Stimulated activated CD8-positive, alpha-beta memory T cell treated with anti-CD3 and anti-CD28 coated beads, Interleukin-4, amount 100 ng/mL, for 48 hours (primary cell): ENCODE data around the gene HSPA1B.
"Not testable (repeated sequence)": the region's sequence is repeated elsewhere in the genome, so short reads cannot be mapped to it uniquely, and the experiment has no call there.

Experiments
- DNase-seq: peaks from one replicate; pipeline ENCODE4 v3.0.0-alpha.2; 2020

The HSPA1B gene

DNA sequence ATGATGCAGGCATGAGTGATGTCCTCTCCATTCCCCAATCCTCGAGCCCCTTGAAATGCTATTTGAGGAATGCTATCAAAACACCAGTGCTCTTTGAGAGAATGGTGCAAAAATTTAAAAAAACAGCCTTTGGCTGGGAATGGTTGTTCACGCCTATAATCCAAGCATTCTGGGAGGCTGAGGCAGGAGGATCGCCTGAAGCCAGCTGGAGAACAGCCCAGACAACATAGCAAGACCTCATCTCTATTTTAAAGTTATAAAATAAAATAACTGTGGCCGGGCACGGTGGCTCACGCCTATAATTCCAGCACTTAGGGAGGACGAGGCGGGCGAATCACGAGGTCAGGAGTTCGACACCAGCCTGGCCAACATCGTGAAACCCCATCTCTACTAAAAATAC is 27.8 kb upstream of the HSPA1B start:
- DNase-seq: no peak

DNA sequence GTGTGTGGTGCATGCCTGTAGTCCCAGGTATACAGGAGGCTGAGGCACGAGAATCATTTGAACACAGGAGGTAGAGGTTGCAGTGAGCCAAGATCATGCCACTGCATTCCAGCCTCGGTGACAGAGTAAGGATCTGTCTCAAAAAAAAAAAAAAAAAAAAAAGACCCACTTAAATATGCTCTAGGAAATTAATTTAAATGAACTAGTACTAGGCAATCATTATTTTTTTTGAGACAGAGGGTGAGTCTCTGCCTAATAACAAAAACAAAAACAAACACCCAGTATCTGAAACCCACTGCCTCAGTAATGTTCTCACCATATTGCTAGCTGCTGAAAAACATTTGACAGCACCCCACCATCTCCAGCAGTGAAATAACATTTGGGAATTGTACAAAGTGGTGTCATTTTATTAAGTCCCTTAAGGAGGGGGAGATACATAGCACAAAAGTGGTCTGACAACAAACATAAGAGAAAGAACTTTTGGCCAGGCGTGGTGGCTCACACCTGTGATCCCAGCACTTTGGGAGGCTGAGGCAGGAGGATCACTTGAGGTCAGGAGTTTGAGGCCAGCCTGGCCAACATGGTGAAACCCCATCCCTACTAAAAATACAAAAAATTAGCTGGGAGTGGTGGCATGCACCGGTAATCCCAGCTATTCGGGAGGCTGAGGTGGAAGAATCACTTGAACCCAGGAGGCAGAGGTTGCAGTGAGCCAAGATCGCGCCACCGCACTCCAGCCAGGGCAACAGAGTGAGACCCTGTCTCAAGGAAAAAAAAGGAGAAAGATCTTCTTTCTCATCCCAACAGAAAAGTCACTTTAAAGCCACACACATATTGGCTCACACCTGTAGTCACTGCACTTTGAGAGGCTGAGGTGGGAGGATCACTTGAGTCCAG is 26.3 kb upstream of the HSPA1B start:
- not testable (repeated sequence) for DNase-seq

DNA sequence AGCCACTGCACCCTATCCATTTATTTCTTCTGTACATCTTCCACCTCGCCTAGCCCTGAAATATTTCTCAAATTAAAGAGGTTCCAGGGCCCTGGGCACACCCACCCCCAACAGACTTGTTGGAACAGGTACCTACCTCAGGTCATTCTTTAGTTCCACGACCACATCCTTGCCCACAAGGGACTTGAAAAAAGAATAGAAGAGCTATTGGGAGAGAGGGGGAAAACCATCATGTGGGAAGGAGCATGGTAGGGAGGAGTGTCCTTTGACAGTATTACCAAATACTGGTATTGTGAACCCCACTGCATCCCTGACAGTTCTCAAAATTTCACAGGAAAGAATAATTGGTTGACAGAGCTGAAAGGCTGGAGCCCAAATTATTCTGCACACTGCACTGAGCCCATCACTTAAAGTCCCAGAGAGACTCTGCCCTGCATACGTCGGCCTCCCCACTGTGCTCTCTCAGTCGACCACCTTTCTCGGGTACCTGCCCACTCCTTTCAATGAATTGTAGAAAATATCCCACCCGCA is 21.5 kb upstream of the HSPA1B start:
- peak; percentile 45 for DNase-seq

DNA sequence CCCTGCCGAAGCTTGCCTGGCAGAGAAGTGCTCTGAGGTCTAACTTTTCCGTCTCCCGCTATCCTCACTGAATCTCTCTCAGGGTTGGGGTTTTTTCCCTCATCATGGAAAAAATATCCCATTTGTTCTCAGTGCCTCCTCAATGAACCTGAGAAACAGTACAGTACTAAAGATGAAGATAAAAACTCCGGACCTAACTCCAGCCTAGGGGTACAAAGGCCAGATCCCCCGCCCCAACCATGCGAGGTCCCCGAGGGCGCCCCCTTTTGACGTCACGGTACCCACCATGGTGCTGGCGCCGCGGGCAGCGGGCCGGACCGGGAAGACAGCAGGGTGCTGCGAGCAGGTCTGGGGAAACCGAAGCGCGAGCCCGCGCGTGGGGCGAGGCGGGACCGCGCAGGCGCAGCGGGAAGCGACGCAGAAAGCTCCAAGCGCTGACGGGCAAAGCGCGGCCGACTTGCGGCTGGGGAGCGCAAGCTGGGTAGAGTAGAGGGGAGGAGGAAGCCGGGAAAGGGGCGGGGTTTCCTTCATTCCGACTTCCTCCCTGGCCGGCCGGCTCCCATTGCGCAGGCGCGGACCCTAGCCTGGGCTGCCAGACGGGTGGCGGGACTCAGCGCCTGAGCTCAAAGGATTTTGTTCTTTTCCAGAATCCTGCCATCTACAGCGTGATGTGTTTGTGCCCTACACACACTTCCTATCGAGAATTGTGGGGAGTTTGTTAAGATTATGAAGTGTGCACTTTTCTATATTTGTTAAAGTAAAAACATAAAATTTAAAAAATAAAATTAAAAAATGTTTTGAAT is 20.9 kb upstream of the HSPA1B start, which contains the start of gene LSM2:
TSS of gene LSM2 (minus strand) at position 497 of the 803 bp plus-strand sequence. CDS start at position 288, 209 bp downstream.
- peak; percentile 97 for DNase-seq

DNA sequence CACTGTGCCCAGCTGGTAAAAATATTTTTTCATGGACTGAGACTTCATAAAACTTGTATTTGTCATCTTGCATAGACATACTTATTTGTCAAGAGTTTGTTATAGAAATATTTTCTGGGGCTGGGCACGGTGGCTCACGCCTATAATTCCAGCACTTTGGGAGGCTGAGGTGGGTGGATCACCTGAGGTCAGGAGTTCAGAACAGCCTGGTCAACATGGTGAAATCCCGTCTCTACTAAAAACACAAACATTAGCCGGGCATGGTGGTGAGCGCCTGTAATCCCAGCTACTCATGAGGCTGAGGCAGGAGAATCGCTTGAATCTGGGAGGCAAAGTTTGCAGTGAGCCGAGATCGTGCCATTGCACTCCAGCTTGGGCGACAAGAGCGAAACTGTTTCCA is 18.9 kb upstream of the HSPA1B start:
- DNase-seq: not testable (repeated sequence)

DNA sequence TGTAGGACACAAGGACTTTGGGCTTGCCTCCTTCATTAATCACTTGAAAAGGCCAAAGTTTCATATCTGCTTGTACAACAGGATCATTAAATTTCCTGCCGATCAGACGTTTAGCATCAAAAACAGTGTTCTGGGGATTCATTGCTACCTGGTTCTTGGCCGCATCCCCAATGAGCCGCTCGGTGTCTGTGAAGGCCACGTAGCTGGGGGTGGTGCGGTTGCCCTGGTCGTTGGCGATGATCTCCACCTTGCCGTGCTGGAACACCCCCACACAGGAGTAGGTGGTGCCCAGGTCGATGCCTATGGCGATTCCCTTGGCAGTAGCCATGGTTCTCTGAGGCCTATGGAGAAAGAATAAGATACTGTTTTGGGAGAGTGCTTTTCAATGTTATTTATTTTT is 15.9 kb upstream of the HSPA1B start:
- no peak for DNase-seq

DNA sequence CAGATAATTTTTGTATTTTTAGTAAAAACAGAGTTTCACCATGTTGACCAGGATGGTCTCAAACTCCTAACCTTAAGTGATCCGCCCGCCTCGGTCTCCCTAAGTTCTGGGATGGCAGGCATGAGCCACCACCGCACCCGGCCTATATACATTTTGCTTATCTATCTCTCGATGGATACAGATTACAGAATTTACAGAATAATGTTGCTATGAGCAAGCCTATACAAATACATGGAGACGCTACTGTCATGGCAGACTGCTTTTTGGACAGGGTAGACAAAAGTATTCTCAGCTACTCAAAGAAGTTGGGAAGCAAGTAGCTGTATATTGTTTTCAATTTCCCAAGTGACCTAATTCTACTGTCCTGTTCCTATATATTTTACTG is 14.1 kb upstream of the HSPA1B start:
- DNase-seq: no peak

DNA sequence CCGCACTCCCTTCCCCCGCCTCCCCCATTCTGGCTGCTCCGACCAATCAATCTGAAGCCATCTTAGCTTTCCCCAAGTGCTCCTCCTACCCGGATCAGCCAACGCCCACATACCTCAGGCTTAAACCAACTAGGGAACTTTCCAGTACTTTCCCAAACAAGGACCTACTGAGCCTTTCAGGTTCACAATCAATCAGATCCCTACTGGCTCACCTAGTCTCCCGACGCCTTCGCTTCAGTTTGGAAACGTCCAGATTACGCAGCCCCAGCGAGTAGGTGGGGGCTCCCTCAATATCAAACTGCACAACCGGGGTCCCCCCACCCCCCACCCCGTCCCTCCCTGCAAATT is 12.9 kb upstream of the HSPA1B start:
- DNase-seq: peak; percentile 79

DNA sequence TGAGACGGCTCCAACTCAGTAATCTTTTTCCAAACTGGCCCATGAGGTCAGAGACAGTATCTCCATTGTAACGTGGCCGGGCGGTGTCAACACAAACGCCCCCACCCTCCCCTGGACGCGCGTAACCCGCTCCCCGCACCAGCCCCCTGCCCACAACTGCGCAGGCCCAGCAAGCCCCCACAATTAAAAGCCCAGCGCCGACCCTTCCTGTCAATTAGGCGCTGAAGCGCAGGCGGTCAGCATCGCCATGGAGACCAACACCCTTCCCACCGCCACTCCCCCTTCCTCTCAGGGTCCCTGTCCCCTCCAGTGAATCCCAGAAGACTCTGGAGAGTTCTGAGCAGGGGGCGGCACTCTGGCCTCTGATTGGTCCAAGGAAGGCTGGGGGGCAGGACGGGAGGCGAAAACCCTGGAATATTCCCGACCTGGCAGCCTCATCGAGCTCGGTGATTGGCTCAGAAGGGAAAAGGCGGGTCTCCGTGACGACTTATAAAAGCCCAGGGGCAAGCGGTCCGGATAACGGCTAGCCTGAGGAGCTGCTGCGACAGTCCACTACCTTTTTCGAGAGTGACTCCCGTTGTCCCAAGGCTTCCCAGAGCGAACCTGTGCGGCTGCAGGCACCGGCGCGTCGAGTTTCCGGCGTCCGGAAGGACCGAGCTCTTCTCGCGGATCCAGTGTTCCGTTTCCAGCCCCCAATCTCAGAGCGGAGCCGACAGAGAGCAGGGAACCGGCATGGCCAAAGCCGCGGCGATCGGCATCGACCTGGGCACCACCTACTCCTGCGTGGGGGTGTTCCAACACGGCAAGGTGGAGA is 12.3 kb upstream of the HSPA1B start, which contains the start of the genes HSPA1A and HSPA1L:
TSS of gene HSPA1A (plus strand) at position 519 of the 814 bp plus-strand sequence. CDS start at position 733, 214 bp downstream.
TSS of gene HSPA1L (minus strand) at position 259 of the 814 bp plus-strand sequence. CDS start 3,311 bp downstream, outside the sequence.
- peak; percentile 81 for DNase-seq

DNA sequence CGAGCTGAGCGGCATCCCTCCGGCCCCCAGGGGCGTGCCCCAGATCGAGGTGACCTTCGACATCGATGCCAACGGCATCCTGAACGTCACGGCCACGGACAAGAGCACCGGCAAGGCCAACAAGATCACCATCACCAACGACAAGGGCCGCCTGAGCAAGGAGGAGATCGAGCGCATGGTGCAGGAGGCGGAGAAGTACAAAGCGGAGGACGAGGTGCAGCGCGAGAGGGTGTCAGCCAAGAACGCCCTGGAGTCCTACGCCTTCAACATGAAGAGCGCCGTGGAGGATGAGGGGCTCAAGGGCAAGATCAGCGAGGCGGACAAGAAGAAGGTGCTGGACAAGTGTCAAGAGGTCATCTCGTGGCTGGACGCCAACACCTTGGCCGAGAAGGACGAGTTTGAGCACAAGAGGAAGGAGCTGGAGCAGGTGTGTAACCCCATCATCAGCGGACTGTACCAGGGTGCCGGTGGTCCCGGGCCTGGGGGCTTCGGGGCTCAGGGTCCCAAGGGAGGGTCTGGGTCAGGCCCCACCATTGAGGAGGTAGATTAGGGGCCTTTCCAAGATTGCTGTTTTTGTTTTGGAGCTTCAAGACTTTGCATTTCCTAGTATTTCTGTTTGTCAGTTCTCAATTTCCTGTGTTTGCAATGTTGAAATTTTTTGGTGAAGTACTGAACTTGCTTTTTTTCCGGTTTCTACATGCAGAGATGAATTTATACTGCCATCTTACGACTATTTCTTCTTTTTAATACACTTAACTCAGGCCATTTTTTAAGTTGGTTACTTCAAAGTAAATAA is 10.2 kb upstream of the HSPA1B start:
- peak; percentile 36 for DNase-seq

DNA sequence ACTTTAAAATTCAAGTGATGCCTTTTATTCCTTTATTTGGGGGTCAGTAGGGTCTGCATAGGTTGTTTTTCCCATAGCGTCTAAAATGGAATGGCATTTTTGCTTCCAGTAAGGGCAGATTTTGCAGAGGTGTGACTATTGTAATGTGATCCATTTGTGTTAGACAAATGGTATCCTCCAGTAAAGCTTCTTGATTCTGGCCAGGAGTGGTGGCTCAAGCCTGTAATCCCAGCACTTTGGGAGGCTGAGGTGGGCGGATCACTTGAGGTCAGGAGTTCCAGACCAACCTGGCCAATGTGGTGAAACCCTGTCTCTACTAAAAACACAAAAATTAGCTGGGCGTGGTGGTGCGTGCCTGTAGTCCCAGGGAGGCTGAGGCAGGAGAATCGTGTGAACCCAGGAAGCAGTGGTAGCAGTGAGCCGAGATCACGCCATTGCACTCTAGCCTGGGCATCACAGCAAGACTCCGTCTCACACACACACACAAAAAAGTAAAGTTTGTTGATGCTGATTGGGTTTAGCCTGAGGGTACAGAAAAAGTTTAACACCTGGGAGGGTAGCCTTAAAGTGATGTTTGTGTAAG is 9.5 kb upstream of the HSPA1B start:
- not testable (repeated sequence) for DNase-seq

DNA sequence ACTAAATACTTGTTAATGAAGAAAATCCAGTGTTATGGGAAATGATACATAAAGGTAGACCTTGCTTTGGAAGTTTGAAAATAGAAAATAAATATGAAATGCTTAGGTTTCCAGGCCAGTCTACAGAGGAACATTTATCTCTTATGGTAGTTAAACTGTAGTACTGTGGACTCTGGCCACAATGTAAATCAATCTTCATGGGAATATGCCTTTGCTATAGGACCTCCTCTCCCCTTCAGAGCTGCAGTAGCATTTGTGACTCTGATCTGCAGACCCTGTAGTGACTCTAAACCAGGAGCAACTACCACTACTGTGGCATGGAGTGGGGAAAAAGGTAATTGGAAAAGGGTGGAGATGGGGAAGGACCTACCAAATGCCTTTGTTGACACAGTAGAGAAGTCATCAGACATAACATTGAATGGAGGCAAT is 7.7 kb upstream of the HSPA1B start:
- no peak for DNase-seq

DNA sequence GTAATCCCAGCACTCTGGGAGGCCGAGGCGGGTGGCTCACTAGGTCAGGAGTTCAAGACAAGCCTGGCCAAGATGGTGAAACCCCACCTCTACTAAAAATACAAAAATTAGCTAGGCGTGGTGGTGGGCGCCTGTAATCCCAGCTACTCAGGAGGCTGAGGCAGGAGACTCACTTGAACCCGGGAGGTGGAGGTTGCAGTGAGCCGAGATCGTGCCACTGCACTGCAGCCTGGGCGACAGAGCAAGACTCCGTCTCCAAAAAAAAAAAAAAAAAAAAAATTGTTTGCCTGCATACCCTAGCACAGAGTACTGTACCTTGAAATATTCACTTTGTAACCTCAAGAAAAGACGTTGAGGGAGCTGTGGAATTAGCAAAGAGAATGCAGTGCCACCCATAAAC is 7.1 kb upstream of the HSPA1B start:
- not testable (repeated sequence) for DNase-seq

DNA sequence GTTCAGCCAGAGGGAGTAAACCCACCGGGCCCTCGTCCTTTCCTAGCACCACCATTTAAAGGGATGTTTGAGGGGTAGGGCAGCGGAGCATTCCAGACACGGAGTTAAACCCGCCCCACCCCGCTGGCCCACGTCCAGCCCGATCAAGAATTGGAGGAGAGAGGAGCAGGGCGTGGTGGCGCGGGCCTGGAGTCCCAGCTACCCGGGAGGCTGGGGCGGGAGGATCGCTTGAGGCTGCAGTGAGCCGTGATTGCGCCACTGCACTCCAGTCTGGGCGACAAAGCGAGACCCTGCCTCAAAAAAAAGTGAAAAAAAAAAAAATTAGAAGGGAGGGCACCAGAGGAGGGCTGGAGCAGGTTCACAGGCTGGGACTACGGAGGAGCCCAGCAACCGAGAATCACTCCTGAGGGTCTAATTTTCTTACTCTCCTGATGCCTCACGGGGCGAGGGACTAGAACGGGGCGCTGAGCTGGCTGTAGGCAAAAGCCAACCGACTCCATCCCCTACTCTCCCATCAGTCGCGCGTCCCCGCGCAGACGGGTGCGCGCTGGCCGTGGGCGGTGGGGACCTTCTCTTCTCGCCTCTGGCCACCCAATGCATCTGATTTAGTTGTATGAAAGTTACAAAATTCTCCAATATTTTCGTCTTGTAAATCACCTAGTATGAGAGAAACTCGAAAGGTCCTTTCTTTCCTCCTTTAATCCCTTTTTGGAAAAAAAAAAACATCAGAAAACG is 6.1 kb upstream of the HSPA1B start:
- peak; percentile 88 for DNase-seq

DNA sequence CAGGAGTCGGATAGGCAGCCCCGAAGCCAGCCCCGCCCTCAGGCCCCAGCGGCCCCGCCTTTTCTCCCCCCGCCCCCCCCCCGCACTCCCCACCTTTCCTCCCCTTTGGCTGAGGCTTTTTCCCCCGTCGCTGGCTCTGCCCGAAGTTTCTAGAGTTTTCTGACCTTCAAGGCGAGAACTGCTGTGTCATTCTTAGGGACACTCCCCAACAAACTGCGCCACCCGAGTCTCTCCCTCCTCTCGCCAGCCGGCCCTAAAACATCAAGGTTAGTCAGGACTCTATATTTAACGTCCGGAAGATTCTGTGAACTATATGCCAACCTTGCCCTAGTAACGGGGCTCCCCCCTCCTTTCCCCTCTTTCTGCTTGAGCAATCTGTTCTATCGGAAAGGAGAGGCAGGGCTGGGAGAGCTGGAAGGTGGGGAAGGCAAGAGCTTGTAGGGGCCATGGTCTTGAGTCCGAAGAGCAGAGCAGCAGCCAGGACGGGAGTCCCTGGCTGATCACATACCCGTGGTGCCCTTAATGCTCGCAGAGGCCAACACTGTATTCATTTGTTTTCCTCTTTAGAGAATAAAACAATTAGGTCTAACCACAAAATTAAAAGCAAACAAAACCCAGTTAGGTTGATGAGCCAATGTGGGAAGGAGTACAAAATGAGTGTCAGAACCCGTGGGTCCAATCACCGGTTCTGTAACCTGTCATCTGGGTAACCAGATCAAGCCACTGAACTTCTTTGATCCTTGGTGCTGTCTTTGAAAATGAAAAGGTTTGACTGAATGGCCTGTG is 5.3 kb upstream of the HSPA1B start:
- peak; percentile 75 for DNase-seq

DNA sequence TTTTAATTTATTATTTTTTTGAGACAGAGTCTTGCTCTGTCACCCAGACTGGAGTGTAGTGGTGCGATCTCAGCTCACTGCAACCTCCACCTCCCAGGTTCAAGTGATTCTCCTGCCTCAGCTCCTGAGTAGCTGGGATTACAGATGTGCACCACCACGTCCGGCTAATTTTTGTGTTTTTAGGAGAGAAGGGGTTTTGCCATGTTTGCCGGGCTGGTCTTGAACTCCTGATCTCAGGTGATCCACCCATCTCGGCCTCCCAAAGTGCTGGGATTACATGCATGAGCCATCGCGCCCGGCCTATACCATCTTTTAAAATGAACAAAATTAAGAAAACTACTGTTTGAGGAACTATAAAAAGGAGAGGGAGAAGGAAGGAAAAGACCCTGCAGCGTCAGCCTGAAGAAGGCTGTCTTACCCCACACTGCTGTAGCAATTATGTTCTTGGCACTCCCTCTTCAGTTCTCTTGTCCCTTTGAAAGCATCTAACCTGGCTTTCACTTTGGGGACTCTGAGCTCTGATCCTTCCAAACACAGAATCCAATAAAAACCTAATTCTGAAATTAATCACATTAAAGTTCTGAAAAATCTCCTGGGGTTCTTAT is 3.8 kb upstream of the HSPA1B start:
- DNase-seq: not testable (repeated sequence)

DNA sequence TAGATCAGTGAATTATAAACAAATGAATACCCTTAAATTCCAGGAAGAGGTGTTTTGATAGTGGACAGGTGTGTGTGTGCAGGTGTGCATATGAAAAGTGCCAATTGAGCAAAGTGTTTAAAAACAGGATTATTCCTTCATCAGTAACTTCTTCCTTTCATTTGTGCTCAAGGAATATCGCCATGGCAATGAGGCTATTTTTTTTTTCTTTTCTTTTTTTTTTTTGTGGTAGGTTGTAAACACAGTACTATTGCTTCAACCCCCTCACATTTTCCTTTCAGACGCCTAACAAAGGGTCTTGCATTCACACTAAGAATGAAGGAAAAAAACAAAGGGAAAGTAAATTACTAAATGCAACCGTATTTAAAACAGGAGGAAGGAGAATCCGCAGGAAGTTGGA is 2.0 kb upstream of the HSPA1B start:
- no peak for DNase-seq

DNA sequence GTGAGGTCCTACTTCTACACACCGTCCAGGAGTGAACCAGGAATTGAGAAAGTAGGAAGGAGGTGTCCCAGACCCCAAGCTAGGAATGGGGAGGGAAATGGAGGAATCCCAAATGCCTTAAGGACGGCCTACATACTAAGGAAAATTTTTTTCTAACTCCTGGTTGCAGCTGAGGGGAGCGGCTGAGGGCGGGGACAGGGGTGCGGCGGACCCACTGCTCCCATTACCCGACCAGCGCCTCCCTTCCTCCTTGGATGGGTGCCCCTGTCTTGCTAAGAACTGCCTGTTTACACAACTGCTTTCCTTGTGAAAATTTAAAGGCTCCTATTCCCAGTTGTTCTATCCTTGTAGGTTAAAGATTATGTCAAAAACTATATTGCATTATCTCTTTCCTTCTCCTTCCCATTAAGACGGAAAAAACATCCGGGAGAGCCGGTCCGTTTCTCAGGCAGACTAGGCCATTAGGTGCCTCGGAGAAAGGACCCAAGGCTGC is 699 bp upstream of the HSPA1B start:
- DNase-seq: no peak
